ENCODE measurements around the gene CAPN11.

DNA sequence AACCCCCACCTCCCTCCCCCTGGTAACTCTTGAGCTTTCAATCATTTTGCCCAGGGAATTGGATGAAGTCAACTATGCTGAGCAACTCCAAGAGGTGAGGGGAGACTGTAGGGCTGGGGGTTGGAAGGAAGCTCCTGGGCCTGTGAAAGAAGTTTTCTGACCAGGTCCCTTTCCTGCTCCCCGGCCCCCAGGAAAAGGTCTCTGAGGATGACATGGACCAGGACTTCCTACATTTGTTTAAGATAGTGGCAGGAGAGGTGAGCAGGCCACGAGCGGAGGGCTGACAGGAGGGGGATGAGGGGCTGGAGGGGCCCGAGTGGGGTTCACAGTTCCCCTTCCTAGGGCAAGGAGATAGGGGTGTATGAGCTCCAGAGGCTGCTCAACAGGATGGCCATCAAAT lies 21.8 kb downstream of the CAPN11 start:
- TF ChIP-seq, protein P1, sequence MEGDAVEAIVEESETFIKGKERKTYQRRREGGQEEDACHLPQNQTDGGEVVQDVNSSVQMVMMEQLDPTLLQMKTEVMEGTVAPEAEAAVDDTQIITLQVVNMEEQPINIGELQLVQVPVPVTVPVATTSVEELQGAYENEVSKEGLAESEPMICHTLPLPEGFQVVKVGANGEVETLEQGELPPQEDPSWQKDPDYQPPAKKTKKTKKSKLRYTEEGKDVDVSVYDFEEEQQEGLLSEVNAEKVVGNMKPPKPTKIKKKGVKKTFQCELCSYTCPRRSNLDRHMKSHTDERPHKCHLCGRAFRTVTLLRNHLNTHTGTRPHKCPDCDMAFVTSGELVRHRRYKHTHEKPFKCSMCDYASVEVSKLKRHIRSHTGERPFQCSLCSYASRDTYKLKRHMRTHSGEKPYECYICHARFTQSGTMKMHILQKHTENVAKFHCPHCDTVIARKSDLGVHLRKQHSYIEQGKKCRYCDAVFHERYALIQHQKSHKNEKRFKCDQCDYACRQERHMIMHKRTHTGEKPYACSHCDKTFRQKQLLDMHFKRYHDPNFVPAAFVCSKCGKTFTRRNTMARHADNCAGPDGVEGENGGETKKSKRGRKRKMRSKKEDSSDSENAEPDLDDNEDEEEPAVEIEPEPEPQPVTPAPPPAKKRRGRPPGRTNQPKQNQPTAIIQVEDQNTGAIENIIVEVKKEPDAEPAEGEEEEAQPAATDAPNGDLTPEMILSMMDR (IDR thresholded peaks at IDR 0.05) = no peak
- no peak for TF ChIP-seq POLR2A (IDR thresholded peaks at IDR 0.05)
